ENCODE data around the gene FGB. TPM values are rescaled to one million over a fixed set of nuclear protein-coding genes. Genes with fewer than 3 reads are reported as not detected.
A peak's percentile ranks its signal among the peaks of the same experiment; 100 is the strongest.

The FGB gene
- total and polyA plus RNA-seq, 2 of the 13 experiments (the other 11 are each of a cell fraction or from before 2014, with no cell fraction given) = 226 to 784 TPM

DNA sequence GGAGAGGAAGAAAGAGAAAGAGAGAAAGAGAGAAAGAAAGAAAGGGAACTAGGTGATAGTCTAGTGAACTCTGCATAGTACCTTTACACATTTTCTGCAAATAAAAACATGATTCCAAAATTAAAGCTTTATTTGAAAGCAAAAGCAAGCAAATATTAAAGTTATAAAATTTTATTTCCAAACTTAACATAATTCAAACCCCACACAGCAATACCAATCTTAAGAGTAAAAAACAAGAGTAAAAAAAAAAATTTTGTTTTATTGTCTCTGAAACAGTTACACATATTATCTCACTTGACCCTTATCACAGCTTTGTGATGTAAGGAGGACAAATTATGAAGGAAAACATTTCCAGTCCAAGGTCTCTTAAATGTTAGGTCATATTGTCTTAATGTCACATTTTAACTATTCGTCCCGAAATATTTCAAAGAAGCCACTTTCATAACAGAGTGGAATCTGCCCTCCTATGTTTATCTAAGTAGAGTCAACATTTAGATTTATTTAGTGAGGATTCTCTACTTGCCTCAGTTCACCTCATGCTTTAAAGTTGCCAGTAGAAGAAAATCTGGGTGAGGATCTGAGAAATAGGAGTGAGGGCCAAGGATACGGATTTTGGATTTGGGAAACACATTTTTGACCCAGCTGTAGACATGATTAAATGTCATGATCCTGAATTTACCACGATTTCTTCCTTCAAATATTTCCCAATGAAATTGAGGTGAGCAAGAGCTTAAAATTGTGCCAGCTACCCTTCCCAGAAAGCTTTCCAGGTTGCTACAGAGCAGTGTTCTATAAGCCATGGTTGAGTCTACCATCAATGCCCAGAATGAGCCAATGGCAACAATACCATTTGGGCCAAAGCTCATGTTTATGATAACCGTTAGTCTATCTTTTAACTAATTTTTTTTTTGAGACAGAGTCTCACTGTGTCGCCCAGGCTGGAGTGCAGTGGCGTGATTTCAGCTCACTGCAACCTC, 35.3 kb downstream of the FGB start (continued):
- TF ChIP-seq, protein P1, sequence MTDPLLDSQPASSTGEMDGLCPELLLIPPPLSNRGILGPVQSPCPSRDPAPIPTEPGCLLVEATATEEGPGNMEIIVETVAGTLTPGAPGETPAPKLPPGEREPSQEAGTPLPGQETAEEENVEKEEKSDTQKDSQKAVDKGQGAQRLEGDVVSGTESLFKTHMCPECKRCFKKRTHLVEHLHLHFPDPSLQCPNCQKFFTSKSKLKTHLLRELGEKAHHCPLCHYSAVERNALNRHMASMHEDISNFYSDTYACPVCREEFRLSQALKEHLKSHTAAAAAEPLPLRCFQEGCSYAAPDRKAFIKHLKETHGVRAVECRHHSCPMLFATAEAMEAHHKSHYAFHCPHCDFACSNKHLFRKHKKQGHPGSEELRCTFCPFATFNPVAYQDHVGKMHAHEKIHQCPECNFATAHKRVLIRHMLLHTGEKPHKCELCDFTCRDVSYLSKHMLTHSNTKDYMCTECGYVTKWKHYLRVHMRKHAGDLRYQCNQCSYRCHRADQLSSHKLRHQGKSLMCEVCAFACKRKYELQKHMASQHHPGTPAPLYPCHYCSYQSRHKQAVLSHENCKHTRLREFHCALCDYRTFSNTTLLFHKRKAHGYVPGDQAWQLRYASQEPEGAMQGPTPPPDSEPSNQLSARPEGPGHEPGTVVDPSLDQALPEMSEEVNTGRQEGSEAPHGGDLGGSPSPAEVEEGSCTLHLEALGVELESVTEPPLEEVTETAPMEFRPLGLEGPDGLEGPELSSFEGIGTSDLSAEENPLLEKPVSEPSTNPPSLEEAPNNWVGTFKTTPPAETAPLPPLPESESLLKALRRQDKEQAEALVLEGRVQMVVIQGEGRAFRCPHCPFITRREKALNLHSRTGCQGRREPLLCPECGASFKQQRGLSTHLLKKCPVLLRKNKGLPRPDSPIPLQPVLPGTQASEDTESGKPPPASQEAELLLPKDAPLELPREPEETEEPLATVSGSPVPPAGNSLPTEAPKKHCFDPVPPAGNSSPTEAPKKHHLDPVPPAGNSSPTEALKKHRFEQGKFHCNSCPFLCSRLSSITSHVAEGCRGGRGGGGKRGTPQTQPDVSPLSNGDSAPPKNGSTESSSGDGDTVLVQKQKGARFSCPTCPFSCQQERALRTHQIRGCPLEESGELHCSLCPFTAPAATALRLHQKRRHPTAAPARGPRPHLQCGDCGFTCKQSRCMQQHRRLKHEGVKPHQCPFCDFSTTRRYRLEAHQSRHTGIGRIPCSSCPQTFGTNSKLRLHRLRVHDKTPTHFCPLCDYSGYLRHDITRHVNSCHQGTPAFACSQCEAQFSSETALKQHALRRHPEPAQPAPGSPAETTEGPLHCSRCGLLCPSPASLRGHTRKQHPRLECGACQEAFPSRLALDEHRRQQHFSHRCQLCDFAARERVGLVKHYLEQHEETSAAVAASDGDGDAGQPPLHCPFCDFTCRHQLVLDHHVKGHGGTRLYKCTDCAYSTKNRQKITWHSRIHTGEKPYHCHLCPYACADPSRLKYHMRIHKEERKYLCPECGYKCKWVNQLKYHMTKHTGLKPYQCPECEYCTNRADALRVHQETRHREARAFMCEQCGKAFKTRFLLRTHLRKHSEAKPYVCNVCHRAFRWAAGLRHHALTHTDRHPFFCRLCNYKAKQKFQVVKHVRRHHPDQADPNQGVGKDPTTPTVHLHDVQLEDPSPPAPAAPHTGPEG (CRISPR knock-in tag; IDR thresholded peaks at IDR 0.05) = no peak
- TF ChIP-seq, protein P2, sequence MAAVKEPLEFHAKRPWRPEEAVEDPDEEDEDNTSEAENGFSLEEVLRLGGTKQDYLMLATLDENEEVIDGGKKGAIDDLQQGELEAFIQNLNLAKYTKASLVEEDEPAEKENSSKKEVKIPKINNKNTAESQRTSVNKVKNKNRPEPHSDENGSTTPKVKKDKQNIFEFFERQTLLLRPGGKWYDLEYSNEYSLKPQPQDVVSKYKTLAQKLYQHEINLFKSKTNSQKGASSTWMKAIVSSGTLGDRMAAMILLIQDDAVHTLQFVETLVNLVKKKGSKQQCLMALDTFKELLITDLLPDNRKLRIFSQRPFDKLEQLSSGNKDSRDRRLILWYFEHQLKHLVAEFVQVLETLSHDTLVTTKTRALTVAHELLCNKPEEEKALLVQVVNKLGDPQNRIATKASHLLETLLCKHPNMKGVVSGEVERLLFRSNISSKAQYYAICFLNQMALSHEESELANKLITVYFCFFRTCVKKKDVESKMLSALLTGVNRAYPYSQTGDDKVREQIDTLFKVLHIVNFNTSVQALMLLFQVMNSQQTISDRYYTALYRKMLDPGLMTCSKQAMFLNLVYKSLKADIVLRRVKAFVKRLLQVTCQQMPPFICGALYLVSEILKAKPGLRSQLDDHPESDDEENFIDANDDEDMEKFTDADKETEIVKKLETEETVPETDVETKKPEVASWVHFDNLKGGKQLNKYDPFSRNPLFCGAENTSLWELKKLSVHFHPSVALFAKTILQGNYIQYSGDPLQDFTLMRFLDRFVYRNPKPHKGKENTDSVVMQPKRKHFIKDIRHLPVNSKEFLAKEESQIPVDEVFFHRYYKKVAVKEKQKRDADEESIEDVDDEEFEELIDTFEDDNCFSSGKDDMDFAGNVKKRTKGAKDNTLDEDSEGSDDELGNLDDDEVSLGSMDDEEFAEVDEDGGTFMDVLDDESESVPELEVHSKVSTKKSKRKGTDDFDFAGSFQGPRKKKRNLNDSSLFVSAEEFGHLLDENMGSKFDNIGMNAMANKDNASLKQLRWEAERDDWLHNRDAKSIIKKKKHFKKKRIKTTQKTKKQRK (IDR thresholded peaks at IDR 0.05; ENCODE audit: low read length) = no peak
- TF ChIP-seq ZNF737 (CRISPR knock-in tag; IDR thresholded peaks at IDR 0.05; ENCODE audit: borderline replicate concordance) (no peak), KLF6 (CRISPR knock-in tag; IDR thresholded peaks at IDR 0.05) (no peak), SPEN (CRISPR knock-in tag; IDR thresholded peaks at IDR 0.05; ENCODE audit: low read depth) (no peak), ZNF83 (CRISPR knock-in tag; IDR thresholded peaks at IDR 0.05; ENCODE audit: borderline replicate concordance) (no peak), GFI1 (CRISPR knock-in tag; IDR thresholded peaks at IDR 0.05; ENCODE audit: borderline replicate concordance) (peak; percentile 96), MED1 (CRISPR knock-in tag; IDR thresholded peaks at IDR 0.05) (peak; percentile 98)
- TF ChIP-seq, protein P3, sequence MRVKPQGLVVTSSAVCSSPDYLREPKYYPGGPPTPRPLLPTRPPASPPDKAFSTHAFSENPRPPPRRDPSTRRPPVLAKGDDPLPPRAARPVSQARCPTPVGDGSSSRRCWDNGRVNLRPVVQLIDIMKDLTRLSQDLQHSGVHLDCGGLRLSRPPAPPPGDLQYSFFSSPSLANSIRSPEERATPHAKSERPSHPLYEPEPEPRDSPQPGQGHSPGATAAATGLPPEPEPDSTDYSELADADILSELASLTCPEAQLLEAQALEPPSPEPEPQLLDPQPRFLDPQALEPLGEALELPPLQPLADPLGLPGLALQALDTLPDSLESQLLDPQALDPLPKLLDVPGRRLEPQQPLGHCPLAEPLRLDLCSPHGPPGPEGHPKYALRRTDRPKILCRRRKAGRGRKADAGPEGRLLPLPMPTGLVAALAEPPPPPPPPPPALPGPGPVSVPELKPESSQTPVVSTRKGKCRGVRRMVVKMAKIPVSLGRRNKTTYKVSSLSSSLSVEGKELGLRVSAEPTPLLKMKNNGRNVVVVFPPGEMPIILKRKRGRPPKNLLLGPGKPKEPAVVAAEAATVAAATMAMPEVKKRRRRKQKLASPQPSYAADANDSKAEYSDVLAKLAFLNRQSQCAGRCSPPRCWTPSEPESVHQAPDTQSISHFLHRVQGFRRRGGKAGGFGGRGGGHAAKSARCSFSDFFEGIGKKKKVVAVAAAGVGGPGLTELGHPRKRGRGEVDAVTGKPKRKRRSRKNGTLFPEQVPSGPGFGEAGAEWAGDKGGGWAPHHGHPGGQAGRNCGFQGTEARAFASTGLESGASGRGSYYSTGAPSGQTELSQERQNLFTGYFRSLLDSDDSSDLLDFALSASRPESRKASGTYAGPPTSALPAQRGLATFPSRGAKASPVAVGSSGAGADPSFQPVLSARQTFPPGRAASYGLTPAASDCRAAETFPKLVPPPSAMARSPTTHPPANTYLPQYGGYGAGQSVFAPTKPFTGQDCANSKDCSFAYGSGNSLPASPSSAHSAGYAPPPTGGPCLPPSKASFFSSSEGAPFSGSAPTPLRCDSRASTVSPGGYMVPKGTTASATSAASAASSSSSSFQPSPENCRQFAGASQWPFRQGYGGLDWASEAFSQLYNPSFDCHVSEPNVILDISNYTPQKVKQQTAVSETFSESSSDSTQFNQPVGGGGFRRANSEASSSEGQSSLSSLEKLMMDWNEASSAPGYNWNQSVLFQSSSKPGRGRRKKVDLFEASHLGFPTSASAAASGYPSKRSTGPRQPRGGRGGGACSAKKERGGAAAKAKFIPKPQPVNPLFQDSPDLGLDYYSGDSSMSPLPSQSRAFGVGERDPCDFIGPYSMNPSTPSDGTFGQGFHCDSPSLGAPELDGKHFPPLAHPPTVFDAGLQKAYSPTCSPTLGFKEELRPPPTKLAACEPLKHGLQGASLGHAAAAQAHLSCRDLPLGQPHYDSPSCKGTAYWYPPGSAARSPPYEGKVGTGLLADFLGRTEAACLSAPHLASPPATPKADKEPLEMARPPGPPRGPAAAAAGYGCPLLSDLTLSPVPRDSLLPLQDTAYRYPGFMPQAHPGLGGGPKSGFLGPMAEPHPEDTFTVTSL (CRISPR knock-in tag; IDR thresholded peaks at IDR 0.05; ENCODE audit: borderline replicate concordance) = peak; percentile 91; the same call in 1 of the 2 replicates
- TF ChIP-seq, protein P4, sequence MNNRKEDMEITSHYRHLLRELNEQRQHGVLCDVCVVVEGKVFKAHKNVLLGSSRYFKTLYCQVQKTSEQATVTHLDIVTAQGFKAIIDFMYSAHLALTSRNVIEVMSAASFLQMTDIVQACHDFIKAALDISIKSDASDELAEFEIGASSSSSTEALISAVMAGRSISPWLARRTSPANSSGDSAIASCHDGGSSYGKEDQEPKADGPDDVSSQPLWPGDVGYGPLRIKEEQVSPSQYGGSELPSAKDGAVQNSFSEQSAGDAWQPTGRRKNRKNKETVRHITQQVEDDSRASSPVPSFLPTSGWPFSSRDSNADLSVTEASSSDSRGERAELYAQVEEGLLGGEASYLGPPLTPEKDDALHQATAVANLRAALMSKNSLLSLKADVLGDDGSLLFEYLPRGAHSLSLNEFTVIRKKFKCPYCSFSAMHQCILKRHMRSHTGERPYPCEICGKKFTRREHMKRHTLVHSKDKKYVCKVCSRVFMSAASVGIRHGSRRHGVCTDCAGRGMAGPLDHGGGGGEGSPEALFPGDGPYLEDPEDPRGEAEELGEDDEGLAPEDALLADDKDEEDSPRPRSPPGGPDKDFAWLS (CRISPR knock-in tag; IDR thresholded peaks at IDR 0.05; ENCODE audit: borderline replicate concordance) = no peak
